CD4-positive, alpha-beta T cell treated with Interleukin-17A for 1 hour (primary cell): ENCODE data around the gene PRKCD.
"Not testable (repeated sequence)": the region's sequence is repeated elsewhere in the genome, so short reads cannot be mapped to it uniquely, and the experiment has no call there.

Source experiments
- DNase-seq: peaks from one replicate; pipeline ENCODE4 v3.0.0-alpha.2; 2020

Gene PRKCD

GRCh38 chr3:53140847-53141845 is 19.9 kb upstream of the PRKCD start:
- no peak for DNase-seq

- no peak for DNase-seq
These were observed 18.0 kb upstream of the PRKCD start for GRCh38 chr3:53142986-53143385.

DNA sequence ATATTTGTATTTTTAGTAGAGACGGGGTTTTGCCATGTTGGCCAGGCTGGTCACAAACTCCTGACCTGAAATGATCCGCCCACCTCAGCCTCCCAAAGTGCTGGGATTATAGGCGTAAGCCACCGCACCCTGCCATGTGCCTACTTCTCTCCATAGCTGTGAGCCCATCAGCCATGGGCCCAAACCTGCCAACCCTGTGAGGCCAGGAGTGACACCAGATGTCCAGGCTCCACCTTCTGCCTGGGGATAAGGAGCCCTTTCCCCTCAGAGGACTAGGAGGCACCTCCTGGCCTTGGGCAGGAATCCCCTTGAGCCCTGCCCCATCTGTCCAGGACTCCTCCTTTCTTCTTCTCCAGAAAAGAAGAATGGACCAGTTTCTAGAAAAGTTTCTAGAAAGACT is 16.6 kb upstream of the PRKCD start:
- DNase-seq, result no peak

GRCh38 chr3:53144862-53145712 is 15.9 kb upstream of the PRKCD start:
- no peak for DNase-seq

DNA sequence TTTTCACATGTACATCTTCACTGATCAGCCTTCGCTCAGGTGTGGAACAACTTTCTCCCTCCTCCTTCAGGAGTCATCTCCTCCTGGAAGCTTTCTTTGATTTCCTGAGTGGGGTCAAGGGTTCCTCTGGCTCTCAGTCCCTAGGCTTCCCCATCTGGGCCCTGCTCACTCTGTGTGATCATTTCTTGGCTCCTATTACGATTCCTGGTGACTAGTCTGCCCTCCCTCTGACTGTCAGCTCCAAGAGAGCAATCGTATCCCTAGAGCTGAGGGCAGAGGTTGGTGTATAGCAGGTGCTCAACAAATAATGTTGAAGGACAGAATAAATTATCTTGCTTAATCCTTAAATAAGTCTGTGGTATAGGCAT is 15.3 kb upstream of the PRKCD start:
- no peak for DNase-seq

DNA sequence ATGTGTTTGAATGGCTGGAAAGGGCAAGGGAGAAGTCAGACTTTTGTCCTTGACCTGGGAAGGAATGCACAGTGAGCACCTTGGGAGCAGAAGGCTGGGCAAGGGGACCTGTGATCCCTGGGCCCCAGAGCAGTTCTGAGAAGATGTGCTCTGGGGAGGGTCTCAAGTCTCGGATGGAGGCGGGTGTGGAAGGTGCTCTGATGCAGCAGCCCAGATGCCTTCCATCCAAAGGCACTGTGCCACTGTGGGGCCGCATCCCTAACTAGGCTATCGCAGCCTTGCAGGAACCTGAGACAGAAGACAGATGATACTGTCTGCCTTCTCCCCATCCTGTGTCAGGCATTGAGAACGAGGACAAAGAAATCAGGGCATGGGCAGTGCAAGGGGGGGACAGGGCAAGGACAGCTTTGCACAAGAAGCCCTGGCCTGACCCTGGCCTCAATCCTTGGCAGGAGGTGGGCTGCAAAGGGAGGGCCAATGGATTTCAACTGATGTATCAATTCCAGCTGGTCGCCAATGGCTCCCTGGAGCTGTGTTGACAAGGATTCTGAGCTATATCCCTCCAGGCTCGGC is 14.6 kb upstream of the PRKCD start:
- DNase-seq, result no peak

GRCh38 chr3:53147151-53147902 is 13.7 kb upstream of the PRKCD start:
- no peak for DNase-seq

- DNase-seq, result no peak
These were observed 13.1 kb upstream of the PRKCD start for GRCh38 chr3:53147903-53148400.

- no peak for DNase-seq
These were observed 11.9 kb upstream of the PRKCD start for GRCh38 chr3:53149006-53149690.

DNA sequence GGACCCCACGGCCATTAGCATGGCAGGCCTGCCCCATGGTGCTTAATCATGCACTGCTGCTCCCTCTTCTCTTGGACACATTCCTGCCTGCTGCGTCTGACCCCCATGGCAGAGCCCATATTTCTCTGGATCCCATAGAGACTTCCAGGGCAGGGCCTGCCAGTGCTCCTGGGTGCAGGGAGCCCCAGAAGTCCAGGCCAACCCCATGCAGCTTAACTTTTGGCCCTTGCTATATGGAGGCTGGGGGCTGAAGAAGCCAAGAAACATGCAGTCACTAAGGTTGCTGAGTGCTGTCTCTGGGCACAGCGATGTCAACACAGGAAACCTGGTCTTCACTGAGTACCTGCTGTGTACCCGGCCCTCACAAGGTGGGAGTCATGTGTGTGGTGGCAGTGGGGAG is 11.3 kb upstream of the PRKCD start:
- DNase-seq, result no peak

- no peak for DNase-seq
These were observed 10.5 kb upstream of the PRKCD start for GRCh38 chr3:53150247-53151085.

DNA sequence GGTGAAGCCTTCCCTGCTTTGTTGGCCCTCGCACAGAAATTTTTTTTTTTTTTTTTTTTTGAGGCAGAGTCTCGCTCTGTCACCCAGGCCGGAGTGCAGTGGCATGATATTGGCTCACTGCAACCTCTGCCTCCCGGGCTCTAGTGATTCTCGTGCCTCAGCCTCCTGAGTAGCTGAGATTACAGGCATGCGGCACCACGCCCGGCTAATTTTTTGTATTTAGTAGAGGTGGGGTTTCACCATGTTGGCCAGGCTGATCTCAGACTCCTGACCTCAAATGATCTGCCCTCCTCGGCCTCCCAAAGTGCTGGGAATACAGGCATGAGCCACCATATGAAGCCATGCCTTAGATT is 9.9 kb upstream of the PRKCD start:
- not testable (repeated sequence) for DNase-seq

- DNase-seq, result no peak
These were observed 9.5 kb upstream of the PRKCD start for GRCh38 chr3:53151465-53151864.

GRCh38 chr3:53151870-53152660 is 8.9 kb upstream of the PRKCD start:
- no peak for DNase-seq

DNA sequence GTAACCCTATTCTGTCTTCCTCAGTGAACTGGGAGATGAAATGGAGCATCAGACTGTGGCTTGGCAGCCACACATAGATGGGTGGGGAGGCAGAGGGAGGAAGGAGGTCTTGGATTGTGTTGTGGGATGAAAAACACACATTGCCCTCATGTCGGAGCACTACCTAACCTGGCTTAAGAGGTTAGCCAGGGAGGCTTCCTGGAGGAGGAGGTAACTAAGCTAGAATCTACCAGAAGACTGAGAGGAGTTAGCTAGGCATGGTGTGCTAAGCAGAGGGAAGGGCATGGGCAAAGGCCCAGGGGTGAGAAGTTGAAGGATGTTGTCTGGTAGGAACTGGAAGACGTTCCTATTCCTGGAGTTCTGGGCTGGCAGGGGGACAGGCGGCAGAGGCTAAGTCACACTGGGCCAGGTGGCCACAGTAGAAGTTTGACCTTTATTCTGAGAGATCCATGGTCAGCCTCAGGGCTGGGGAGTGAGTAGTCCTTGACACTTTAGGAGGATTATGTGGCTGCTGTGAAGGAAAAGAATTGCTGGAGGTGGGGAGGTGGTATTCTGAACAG is 7.7 kb upstream of the PRKCD start:
- no peak for DNase-seq

DNA sequence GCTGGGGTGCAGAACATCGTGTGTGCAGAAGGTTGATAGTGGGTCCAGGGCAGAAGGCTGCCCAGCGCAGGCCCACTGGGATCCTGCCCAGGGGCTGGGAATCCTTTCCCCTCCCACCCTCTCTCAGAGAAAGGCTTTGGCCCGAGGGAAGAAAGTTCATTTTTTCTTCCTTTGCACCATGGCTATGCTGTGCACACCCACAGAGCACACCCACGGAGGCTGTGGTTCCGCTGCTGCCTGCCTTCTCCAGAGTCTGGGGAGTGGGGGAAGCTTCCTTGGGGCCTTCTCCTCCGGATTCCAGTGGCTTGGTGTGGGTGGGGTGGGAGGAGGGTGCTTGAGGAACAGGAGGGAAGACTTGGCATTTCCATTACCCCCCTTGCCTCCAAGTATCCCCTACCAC is 7.0 kb upstream of the PRKCD start:
- DNase-seq, result no peak

GRCh38 chr3:53154881-53155285 is 6.1 kb upstream of the PRKCD start:
- DNase-seq, result no peak

DNA sequence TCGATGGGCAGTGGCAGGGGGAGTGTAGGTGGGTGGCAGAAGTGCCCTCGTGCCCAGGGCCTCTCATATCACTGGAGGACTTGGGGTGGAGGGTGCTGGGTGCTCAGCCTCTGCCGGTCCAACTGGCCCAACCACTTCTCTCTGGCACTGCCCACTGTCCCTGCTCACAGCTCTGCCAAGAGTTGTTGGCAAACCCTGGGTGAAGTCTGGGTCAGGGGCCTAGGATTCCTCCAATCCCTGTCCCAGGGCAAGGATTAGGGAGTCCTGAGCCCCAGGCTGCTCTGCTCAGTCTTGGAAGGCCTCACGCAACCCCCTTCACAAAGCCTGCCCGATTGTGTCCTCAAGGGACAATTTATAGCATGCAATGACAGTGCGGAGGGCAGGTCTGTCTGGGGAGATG is 5.2 kb upstream of the PRKCD start:
- DNase-seq, result no peak

DNA sequence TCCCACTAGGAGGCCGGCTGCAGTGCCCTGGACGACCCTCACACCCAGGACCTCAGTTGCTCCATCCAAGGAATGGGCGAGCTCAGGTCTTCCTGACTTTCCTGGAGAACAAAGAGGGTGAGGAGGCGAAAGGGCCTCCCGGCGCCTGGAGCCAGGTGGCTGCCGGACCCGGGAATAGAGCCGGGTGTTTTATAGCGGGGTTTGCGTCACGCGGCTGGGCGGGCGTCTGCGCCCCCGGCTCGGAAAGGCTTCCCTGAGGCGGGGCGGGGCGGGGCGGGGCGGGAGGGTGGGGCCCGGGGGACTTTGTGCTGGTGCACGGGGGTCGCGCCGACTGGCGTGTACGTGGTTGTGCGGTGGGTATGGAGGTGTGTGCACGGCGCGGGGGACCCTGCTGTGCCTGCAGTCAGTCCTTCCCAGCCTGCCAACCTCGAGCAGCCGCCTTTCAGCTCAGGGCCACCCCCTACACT is 4.6 kb upstream of the PRKCD start:
- no peak for DNase-seq
